ENCODE measurements around the gene PLK5. TPM values are rescaled to one million over a fixed set of nuclear protein-coding genes. Genes with fewer than 3 reads are reported as not detected.

The PLK5 gene
- total RNA-seq, 1 experiment from 2014 or later, result 0.57 TPM

GRCh38 chr19:1510807-1511206, 13.1 kb upstream of the PLK5 start:
- Histone ChIP-seq H4K5ac (ENCODE audit: insufficient read length, low read depth, low read length) (no peak overlapping the region), H2BK12ac (ENCODE audit: insufficient read length, low read depth, low read length) (no peak overlapping the region), H4K8ac (replicated peaks; ENCODE audit: insufficient read length, low read depth, low read length) (no peak overlapping the region), H3K4ac (ENCODE audit: low read depth, low read length) (no peak overlapping the region), H2AK5ac (ENCODE audit: insufficient read length, low read length) (no peak overlapping the region), H3K4me1 (ENCODE audit: insufficient read depth, low read length) (no peaks in the 10 kb centered on the region), H3K79me1 (ENCODE audit: insufficient read depth, low read depth, low read length, poor library complexity, severe bottlenecking) (no peaks in the 10 kb centered on the region), H3K56ac (ENCODE audit: insufficient read length, low read depth, low read length) (no peak overlapping the region), H3T11ph (ENCODE audit: low read length) (no peak overlapping the region), H2AFZ (ENCODE audit: low read length) (no peak overlapping the region), H2BK20ac (ENCODE audit: low read depth, low read length, poor library complexity, severe bottlenecking) (no peak overlapping the region), H2BK15ac (ENCODE audit: low read depth, low read length) (no peak overlapping the region), H3K79me2 (ENCODE audit: insufficient read depth, low read length) (no peaks in the 10 kb centered on the region), H3K23ac (ENCODE audit: insufficient read length, low read depth, low read length) (no peak overlapping the region), H2BK5ac (ENCODE audit: insufficient read length, low read length) (no peak overlapping the region), H3K18ac (ENCODE audit: insufficient read length, low read depth, low read length) (no peak overlapping the region), H3K9ac (ENCODE audit: extremely low read depth, insufficient read length, low read length) (no peak overlapping the region), H4K20me1 (ENCODE audit: control insufficient read depth, insufficient read depth, insufficient read length) (no peaks in the 10 kb centered on the region), H3K23me2 (ENCODE audit: insufficient read length, low read depth, low read length, poor library complexity, severe bottlenecking) (peaks cover 4% of the 10 kb centered on the region), H3K9me3 (ENCODE audit: control insufficient read depth, low read depth, low read length) (no peaks in the 10 kb centered on the region), H3K4me2 (ENCODE audit: insufficient read depth, insufficient read length, low read length) (no peak overlapping the region), H2BK120ac (ENCODE audit: low read depth, low read length, poor library complexity, severe bottlenecking) (no peak overlapping the region), H4K91ac (ENCODE audit: insufficient read length, low read depth, low read length) (no peak overlapping the region), H3K14ac (ENCODE audit: insufficient read depth, low read length) (no peak overlapping the region), H3K27me3 (ENCODE audit: insufficient read depth, low read length) (no peaks in the 10 kb centered on the region), H3K27ac (ENCODE audit: insufficient read length, low read depth, low read length) (no peak overlapping the region)
- H3K27ac Mint-ChIP-seq, result no peak overlapping the region
- no CpG with 5 or more reads among the region's 9 CpGs for WGBS (ENCODE audit: extremely low coverage, insufficient read length, low lambda C conversion rate)
- H3K9me3 Mint-ChIP-seq, result peaks cover 0 to 4% of the 10 kb centered on the region in 2 experiments; a peak in 1 of 5 replicates
- DNase-seq, result no peak
- H3K4me3 Mint-ChIP-seq, result no peak overlapping the region; a peak in 1 of 5 replicates
- H3K36me3 Mint-ChIP-seq (ENCODE audit: insufficient read depth in 1 of 3, low read depth in 3 of 3), result no peaks in the 10 kb centered on the region
- H3K27me3 Mint-ChIP-seq (ENCODE audit: low read depth), result peaks cover 64% of the 10 kb centered on the region
- TF ChIP-seq CTCF (conservative IDR thresholded peaks at IDR 0.05), result no peak
- H3K4me1 Mint-ChIP-seq, result peaks cover 13 to 17% of the 10 kb centered on the region in 2 experiments
